HG02588 (cell line): ENCODE measurements around the gene RNF225.
"Not testable (repeated sequence)": the region's sequence is repeated elsewhere in the genome, so short reads cannot be mapped to it uniquely, and the experiment has no call there.

Experiments used
- ATAC-seq: cut with Tn5 transposase; IDR thresholded peaks from one replicate; pipeline ENCODE4 v1.9.1; 2021; ENCODE audit warnings: mild to moderate bottlenecking, moderate library complexity; ENCODE audit not compliant: unreplicated experiment

The RNF225 gene

DNA sequence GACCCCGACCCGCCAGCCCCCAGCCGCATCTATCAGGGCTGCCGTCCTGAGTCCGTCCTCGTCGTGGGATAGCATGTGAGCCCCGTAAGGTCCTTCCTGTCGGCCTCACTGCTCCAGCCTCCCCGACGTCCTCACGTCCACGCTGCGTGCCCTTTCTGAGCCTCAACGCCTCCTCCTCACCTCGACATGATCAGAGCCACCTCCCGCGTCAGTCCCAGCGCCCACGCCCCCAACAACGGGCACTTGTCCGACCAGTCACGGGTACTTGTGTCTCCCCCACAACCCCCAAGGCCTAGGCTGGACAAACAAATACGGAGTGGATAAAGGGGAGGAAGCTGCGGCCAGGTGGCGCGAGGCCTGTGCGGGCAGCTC, 33.6 kb upstream of the RNF225 start:
- peak; percentile 2 for ATAC-seq

DNA sequence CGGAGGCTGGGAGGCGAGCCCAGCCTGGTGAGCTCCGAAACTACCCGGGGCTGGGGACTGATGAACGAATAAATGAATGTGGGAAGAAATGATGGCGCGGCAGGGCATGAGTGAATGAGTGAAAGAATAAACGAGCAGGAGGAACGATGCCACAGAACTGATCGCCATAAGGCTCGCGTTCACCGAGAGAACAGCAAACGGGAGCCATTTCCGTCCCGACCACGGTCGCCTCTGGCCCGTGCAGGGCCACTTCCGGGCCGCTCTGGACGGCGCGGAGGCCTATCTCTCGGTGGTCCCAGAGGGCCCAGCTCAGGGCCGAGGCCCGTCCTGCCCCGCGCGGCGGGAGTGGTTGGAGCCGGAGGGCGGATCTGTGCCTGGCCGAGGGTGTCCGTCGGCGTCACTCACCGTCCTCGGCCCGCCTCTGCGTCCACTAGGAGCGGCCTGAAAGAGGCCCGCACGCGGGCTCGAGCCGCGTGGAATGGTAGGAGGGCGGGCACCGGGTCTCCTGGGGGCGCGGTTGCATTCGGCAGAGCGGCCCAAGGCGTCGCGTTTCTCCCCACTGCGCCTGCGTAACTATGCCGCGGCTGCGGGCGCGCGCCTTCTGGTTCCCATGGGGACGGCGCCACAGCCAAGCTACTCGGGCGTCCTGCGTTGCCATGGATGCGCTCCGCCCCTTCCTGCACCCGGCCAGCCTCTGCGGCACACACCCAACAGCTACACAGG, 33.0 kb upstream of the RNF225 start, which contains the start of gene ZNF497:
TSS of gene ZNF497 (minus strand) at position 480 of the 723 bp plus-strand sequence. CDS start 5,116 bp downstream, outside the sequence.
- peak; percentile 85 for ATAC-seq

DNA sequence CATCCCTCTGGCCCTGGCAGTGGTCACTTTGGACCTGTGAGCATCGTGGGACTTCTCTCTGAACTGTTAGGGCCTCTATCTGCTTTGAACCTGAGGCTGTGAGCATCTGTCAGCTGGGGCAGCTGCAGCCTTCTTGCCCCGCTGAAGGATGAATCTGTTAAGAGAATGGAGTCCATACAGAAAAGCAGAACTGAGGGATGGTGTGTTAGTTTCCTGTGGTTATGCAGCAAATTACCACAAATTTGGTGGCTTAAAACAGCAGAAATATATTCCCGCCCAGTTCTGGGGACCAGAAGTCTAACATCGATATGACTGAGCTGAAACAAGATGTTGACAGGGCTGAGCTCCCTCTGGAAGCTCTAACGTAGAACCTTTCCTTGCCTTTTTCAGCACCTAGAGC, 31.3 kb upstream of the RNF225 start:
- no peak for ATAC-seq

DNA sequence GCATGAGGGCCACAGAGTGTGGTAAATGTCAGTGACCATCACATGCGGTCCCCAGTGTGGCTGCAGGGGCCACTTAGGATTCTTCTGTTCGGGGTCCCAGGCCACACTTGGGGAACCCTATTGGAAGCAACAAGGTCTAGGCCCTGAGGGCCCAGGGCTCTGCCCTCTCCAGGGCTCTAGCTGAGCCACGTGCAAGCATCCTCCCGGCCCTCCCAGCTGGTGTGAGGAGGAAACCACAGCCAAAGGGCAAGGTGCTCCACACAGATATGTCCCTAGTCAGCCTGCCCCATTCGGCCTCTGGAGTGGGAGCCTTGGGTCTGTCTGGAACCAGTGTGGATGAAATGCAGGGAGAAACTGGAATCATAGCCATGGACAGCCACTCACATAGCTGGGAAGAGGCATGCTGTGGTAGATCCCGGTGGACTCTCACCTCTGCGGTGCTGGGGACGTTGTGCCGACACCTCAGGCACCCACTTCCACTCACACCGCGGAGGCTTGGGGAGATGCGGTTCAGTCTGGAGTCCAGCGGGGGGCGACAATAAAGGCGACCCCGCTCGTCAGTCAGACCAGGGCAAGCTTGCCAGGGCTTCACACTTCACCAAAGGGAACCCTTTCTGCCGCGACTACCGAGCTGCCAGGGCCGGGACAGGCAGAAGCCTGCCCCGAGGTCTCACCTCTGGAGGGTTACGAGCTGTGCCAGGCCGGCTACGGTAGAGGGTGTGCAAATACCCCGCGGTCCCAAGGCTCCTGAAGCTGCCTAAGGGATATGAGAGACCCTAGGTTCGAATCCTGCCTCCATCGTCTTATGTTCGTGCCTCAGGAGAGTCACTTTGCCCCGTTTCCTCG, 28.6 kb upstream of the RNF225 start:
- no peak for ATAC-seq

DNA sequence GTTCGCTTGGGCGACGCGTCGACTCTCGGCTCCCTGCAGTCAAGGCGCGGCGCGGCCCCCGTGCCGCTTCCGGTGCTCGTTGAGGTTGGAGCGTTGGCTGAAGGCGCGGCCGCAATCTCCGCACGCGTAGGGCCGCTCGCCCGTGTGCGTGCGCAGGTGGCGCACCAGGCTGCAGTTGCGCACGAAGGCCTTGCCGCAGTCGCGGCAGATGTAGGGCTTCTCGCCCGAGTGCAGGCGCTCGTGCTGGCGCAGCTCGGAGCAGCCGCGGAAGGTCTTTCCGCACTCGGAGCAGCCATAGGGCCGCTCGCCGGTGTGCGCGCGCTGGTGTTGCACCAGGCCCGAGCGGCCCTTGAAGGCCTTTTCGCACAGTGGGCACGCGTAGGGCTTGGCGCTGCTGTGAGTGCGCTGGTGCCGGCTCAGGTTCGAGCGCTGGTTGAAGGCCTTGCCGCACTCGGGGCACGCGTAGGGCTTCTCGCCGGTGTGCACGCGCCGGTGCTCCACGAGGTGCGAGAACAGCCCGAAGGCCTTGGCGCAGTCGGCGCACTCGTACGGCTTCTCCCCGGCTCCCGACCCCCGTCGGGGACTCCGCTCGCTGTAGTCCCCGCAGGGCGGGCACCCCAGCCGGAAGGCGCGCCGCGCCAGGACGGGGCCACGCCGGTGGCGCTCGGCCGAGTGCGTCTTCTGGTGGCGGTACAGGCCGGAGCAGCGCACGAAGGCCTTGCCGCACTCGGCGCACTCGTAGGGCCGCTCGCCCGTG, 27.6 kb upstream of the RNF225 start:
- ATAC-seq, result no peak

DNA sequence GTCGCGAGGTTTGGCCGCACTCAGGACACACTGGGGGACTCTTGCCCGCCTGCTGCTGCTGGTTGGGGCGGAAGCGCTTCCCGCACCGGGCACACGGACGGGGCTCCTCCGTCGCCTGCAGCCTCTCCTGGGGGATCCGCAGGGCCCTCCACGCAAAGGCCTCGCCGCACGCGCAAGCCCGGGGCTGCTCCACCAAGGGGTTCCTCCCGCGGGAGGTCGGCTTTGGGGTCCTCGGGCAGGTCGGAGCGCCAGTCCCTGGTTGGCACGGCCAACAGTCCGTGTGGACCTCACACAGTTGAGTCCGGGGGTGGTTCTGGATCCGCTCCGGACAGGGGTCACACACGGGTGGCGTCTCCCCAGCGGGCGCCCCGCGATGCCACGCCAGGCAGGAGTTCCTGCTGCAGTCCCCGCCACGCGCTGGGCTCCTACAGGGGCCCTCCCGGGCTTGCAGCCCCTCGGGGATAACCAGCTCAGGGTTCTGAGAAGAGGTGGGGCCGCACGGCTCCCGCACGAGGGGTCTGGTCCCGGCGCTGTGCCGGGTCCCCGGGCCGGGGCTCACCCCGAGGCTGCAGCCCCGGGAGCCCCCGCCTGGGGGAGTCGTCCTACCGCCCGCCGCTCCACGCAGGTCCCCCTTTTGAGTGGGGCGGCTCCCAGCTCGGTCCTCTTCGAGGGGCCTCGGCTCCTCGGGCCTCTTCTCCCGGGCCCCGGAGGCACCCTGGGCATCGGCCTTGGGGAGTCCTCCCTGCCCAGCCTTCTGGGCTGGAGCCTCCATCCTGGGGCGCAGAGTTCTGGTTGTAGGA, 26.7 kb upstream of the RNF225 start:
- no peak for ATAC-seq

DNA sequence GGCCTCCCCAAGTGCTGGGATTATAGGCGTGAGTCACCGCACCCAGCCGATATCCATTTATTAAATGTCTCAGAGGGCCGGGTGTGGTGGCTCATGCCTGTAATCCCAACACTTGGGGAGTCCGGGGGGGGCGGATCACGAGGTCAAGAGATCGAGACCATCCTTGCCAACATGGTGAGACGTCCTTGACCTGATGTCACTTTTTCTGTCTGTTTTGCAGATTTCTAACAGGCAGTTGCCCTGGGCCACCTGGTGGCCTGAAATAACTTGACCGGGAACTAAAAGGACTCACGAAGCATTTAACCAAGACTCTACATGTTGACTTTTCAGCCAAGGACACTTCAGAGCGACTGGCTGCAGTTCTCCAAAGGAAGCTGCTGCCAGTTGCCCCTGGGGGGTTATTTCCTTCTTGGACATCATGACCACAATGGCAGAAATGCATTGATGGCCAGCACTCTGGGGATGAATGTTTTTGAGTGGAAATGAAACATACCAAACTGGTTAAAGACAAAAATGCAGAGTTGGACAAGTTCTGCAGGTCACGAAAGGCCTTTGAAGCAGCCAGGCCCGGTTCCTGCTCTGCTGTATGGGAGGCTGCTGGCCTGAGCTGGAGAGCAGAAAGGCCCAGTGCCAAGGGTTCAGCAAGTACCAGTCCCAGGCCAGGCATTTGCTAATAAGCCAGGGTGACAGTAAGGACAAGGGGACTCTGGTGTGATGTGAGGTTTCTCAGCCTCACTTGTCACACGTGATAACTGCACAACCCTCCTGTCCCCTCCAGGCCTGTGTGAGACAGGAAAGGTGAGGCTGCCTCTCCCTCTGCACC, 22.9 kb upstream of the RNF225 start:
- ATAC-seq, result no peak

DNA sequence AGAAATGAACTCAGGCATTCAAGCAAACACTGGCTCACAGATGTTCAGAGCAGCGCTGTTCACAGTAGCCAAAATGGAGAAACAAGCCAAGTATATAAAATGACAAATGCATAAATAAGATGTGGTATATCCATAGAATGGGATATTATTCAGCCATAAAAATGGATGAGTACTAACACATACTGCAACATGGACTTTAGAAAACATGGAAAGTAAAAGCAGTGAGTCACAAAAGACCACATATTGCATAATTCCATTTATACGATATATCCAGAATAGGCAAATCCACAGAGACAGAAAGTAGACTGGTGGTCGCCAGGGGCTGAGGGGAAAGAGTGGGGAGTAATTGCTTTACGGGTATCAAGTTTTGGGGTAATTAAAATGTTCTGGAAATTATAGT, 21.3 kb upstream of the RNF225 start:
- ATAC-seq, result no peak

DNA sequence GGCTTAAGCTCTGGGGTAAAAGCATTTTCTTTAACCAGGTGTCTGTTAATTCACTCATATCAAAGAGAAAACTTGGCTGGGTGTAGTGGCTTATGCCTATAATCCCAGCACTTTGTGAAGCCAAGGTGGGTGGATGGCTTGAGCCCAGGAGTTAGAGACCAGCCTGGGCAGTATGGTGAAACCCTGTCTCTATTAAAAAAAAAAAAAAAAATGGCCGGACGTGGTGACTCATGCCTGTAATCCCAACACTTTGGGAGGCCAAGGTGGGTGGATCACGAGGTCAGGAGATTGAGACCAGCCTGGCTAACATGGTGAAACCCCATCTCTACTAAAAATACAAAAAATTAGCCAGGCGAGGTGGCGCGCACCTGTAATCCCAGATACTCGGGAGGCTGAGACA, 18.7 kb upstream of the RNF225 start:
- ATAC-seq, result not testable (repeated sequence)

DNA sequence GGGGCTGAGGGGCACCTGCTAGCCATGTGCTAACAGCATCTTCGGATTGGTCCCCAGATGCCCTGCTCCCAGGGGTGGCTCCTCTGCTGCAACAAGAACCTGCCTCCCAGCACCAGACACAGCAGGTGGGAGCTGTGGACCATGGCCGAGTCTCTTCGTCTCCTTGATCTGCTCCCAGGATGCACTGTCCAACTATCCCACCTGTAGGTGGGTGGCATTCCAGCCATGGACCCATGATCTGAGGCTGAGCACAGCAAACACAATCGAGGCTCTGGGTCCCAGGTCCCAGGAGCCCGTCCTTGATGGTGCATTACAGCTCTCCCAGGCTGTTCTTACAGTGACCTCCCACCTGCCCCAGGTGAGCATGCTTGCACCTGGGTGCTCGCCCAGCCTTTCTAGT, 16.2 kb upstream of the RNF225 start:
- ATAC-seq, result no peak

DNA sequence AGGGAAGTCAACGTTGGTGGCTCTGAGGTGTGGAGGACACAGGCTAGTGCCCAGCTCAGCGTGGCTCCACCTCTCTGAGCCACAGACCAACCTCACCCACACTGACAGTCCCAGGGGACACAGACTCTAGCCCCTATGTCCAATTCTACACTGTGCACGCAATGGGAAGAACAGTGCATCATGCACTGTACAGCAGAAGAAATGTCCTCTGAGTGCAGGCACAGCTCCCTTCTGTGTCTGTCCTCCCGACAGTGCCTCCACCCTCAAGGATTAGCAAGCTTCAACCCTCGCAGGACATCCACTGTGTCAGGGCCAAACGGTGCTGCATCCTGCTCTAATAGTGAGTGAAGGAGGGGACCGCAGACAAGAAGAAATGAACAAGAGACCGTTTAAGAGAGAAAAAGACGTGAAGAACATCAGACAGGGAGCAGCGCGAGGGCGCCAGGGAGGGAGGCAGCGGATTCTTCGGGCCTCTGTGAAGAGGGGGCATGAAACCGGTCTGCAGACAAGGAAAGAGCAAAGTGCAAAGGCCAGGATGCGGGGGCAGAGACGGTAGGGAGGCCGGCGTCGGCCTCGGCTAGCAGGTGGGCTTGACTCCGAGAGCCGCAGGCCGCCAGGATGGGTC, 15.3 kb upstream of the RNF225 start:
- no peak for ATAC-seq

DNA sequence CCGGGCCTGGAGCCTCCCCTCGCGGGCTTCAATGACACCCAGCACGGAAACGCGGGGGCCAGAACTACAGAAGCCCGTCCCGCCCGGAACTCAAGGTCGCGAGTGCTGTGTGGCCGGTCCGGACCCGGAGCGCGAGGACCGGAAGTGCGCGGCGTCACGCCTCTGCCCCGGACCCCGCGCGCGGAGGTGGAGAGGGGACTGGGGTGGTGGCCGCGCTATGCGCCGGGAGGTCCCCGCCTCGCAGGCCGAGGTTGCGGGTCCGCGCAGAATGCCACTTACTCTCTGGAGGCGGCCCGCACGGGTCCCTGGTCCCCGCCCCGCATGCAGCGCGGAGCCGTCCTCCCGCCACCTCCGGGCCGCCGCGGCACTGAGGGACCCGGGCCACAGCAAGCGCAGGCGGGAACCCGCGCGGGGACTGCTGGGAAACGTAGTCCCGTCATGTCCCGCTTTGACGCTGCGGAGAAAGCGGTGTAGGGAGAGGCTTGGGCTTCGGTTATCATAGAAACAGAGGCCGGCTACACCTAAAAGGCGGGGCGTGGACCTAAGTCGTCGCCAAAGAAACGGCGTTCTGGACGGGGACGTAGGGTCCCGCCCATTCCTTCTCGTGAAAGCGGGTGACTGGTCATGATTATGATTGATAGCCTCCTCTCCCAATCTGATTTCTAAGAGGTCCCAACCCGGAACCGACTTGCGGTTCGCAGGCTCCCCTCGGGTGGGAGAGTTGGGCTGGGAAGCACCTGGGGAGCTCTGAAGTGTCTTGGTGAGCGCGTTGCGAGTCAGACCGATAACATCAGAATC, 14.6 kb upstream of the RNF225 start, which contains the start of gene ZNF837:
TSS of gene ZNF837 (minus strand) at position 369 of the 798 bp plus-strand sequence. CDS start 11,698 bp downstream, outside the sequence.
- ATAC-seq, result peak; percentile 77

DNA sequence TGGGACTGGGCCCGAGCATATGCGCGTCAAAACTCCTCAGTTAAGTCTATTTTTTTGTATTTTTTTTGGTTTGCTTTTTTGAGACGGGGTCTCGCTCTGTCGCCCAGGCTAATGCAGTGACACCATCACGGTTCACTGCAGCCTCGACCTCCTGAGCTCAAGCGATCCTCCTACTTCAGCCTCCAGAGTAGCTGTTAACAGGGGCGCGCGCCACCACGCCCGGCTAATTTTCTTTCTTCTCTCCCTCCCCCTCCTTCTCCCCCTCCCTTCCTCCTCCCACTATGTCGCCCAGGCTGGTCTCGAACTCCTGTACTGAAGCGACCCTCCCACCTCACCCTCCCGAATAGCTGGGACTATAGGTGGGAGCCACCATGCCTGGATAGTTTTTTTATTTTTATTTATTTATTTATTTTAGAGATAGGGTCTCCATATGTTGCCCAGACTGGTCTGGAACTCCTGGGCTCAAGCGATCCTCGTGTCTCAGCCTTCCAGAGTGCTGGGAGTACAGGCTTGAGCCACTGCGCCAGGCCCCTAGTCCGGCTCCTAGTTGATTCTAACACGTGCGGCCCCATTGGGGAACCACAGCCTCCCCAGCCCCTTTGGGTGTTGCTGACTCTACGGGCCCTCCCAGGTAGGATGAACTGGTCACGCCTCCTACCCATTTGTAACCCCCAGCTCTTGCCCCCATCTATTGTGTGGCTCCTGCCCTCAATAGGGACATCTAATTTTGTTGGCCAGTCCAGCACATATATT, 13.8 kb upstream of the RNF225 start:
- no peak for ATAC-seq

DNA sequence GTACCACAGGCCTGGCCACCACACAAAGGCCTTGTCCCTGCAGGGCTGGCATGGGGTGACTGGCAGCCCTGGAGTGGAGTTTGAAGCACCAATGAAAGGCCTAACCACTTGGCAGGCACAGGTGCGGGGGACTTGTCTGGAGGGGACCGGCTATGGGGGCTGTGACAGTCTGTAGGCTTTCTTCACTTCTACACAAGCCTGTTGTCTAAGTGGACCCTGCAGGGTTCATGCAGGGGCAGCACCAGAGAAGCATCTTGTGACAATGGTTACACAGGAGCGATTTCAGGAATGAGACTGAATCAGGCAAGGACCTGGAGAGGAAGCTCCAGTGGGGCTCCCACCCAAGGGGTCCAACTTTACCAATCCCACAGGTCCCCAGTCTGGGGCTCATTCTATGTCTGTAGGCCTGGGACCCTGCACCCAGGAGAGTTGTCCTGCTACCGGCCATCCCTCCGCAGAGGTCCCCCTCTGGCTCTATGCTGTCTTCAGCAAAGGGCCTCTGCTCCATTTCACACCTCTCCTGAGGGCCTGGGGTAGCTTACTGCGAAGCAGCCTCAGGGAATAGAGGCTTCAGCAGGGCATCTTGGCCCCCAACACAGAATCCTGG, 12.4 kb upstream of the RNF225 start:
- no peak for ATAC-seq

DNA sequence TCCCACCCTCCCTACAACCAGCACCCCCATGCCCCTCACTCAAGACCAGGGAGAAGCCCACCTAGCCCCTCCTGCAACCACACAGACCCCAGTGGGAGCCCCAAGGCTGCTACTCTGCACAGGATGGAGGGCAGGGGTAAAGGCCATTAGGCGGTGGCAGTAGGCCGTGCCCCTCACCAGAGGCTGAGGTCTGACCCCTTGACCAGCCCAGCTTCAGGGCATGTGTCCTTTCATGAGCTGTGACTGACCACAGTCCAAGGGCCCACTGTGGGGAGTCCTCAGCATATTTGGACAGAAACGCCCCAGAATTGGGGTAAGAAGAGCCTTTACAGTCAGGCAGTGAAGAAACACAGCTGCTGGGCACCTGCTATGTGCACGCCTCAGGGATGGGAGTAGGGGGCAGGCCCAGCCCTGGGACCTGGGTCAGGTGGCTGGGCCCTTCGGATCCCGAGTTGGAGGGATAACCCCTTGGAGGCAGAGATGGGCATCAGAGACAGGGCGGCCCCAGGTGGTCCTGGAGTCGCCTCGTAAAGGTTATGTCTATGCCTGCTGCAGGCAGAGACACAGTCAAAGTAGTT, 10.1 kb upstream of the RNF225 start:
- no peak for ATAC-seq

DNA sequence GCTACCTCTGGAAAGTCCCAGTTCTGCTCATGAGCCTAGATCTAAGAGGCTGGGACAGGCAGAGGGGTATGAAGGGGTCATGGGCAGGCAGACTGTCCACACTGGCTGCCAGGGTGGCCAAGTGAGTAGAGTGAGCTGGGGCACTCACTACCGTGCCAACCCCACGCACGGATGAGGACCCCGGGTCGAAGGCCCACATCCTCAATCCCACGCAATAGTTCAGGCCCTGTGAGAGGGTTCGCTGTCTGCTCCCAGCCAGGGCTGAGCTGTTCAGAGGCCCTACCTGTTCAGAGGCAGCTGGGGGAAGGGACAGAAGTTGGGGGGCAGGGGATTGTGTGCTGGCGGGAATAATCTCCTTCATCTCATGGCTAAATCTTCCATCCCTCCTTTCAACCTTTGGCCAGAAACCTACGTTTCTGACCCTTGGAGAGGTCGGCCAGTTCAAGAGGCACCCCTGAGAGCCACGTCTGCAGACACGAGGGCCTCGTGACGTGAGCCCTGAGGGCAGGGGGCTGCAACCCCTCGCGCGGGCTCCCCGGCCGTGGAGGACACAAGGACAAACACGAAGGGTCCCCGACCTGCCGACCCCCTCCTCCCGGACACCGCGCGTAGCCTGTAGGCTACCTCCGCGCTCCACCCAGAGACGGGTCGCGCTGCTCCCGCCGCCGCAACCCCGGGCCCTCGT, 9.4 kb upstream of the RNF225 start:
- ATAC-seq, result peak; percentile 5
